GM23338 (cell line): Measurements from ENCODE around the gene KIAA0232. TPM values are rescaled to one million over a fixed set of nuclear protein-coding genes. Genes with fewer than 3 reads are reported as not detected.

Experiments
- ATAC-seq: fragments of 200-7000 bp; cut with Tn5 transposase; 3 replicates; pipeline ENCODE4 v1.9.1; 2020
- DNase-seq: peaks from one replicate; pipeline ENCODE4 v3.0.0-alpha.2; 2015; ENCODE audit warnings: low spot score
- H2AFZ ChIP-seq: fragments of 200-600 bp; sonication (generic); 2 replicates; pipeline ENCODE4 v1.8.0; 2016; ENCODE audit warnings: antibody characterized with exemption, mild to moderate bottlenecking, moderate library complexity
- H3F3A ChIP-seq: fragments of 200-600 bp; sonication (generic); replicated peaks from 2 replicates; pipeline ENCODE4 v1.8.0; 2017; ENCODE audit warnings: antibody characterized with exemption, mixed run types, low read depth
- H3K27ac ChIP-seq: fragments of 200-600 bp; sonication (generic); 2 replicates; pipeline ENCODE4 v1.6.1; 2016; ENCODE audit warnings: low read depth
- H3K27me3 ChIP-seq: fragments of 200-600 bp; sonication (generic); 2 replicates; pipeline ENCODE4 v1.8.0; 2016; ENCODE audit warnings: mild to moderate bottlenecking, mixed run types, moderate library complexity; ENCODE audit not compliant: insufficient read depth
- H3K36me3 ChIP-seq: fragments of 200-600 bp; sonication (generic); 2 replicates; pipeline ENCODE4 v1.8.0; 2016; ENCODE audit warnings: mild to moderate bottlenecking; ENCODE audit not compliant: insufficient read depth
- H3K4me1 ChIP-seq: fragments of 200-600 bp; sonication (generic); 2 replicates; pipeline ENCODE4 v1.8.0; 2016; ENCODE audit warnings: mild to moderate bottlenecking, moderate library complexity; ENCODE audit not compliant: insufficient read depth
- H3K4me2 ChIP-seq: fragments of 200-600 bp; sonication (generic); 2 replicates; pipeline ENCODE4 v1.7.1; 2017; ENCODE audit warnings: mixed run types
- H3K4me3 ChIP-seq: fragments of 200-600 bp; sonication (generic); 2 replicates; pipeline ENCODE4 v1.6.1; 2016; ENCODE audit warnings: mixed run types
- H3K79me2 ChIP-seq: fragments of 200-600 bp; sonication (generic); replicated peaks from 2 replicates; pipeline ENCODE4 v1.8.0; 2017; ENCODE audit warnings: mild to moderate bottlenecking; ENCODE audit not compliant: insufficient read depth
- H3K9me2 ChIP-seq: fragments of 200-600 bp; sonication (generic); 2 replicates; pipeline ENCODE4 v1.8.0; 2017; ENCODE audit not compliant: insufficient read depth
- H4K20me1 ChIP-seq: fragments of 200-600 bp; sonication (generic); replicated peaks from 2 replicates; pipeline ENCODE4 v1.8.0; 2017; ENCODE audit warnings: mild to moderate bottlenecking; ENCODE audit not compliant: insufficient read depth
- H3K27ac Mint-ChIP-seq: 2 replicates; pipeline ENCODE4 v1.8.0; 2020; ENCODE audit warnings: inconsistent platforms, mild to moderate bottlenecking, moderate library complexity, mixed read lengths
- H3K27me3 Mint-ChIP-seq: 3 replicates; pipeline ENCODE4 v1.8.0; 2022; ENCODE audit warnings: low read depth, mild to moderate bottlenecking, moderate library complexity, mixed read lengths, inconsistent platforms; ENCODE audit not compliant: insufficient read depth, poor library complexity
- H3K36me3 Mint-ChIP-seq: 3 replicates; pipeline ENCODE4 v1.8.0; 2021; ENCODE audit warnings: low read depth, mild to moderate bottlenecking, inconsistent platforms, moderate library complexity, mixed read lengths
- H3K4me1 Mint-ChIP-seq: 3 replicates; pipeline ENCODE4 v1.8.0; 2020; ENCODE audit warnings: mild to moderate bottlenecking, inconsistent platforms, mixed read lengths
- H3K4me3 Mint-ChIP-seq: 3 replicates; pipeline ENCODE4 v1.8.0; 2021; ENCODE audit warnings: moderate library complexity, mild to moderate bottlenecking, inconsistent platforms, mixed read lengths
- H3K9me3 Mint-ChIP-seq: 3 replicates; pipeline ENCODE4 v1.8.0; 2020; ENCODE audit warnings: moderate library complexity, mild to moderate bottlenecking, inconsistent platforms, mixed read lengths
- CREB1 ChIP-seq: fragments of 250-450 bp; sonication (Bioruptor Pico); IDR thresholded peaks from 2 replicates; pipeline ENCODE4 v1.5.0; 2020; ENCODE audit warnings: low read depth, mild to moderate bottlenecking, moderate library complexity
- EZH2 ChIP-seq: fragments of 200-600 bp; sonication (generic); IDR thresholded peaks from one replicate; pipeline ENCODE4 v1.8.0; 2017; ENCODE audit warnings: antibody characterized with exemption, mild to moderate bottlenecking, low read depth; ENCODE audit not compliant: unreplicated experiment
- EZH2phosphoT487 ChIP-seq: fragments of 200-600 bp; sonication (generic); IDR thresholded peaks from one replicate; pipeline ENCODE4 v1.8.1; 2018; ENCODE audit warnings: antibody characterized with exemption; ENCODE audit not compliant: unreplicated experiment
- JUNB ChIP-seq: IDR thresholded peaks from one replicate; pipeline ENCODE4 v1.6.1; 2016; ENCODE audit warnings: antibody characterized with exemption; ENCODE audit not compliant: unreplicated experiment
- NANOG ChIP-seq: IDR thresholded peaks from 2 replicates; pipeline ENCODE4 v1.6.1; 2016; ENCODE audit warnings: antibody characterized with exemption, borderline replicate concordance
- POLR2AphosphoS5 ChIP-seq: IDR thresholded peaks from 2 replicates; pipeline ENCODE4 v1.6.1; 2016; ENCODE audit warnings: antibody characterized with exemption, low read depth
- STAT1 ChIP-seq: IDR thresholded peaks from one replicate; pipeline ENCODE4 v1.6.1; 2016; ENCODE audit warnings: antibody characterized with exemption; ENCODE audit not compliant: unreplicated experiment
- ZNF114 ChIP-seq: fragments of 250-450 bp; sonication (Bioruptor Pico); IDR thresholded peaks from 2 replicates; pipeline ENCODE4 v1.5.0; 2020; ENCODE audit warnings: mild to moderate bottlenecking, moderate library complexity
- ZNF331 ChIP-seq: fragments of 250-450 bp; sonication (Bioruptor Pico); IDR thresholded peaks from 2 replicates; pipeline ENCODE4 v1.5.0; 2020; ENCODE audit warnings: low read depth, mild to moderate bottlenecking, moderate library complexity
- polyA plus RNA-seq: library from polyadenylated mRNA; unstranded; fragments of >200 nt; fragmentation: Nextera tagmentation; extraction: Ambion mirVana; gene quantifications from 2 replicates; pipeline ENCODE4 v1.2.1, GENCODE V29; 2016
- total RNA-seq: library from RNA; depleted of rRNA; stranded (reverse); fragments of >200 nt; shearing (Covaris generic); gene quantifications from 2 replicates; pipeline ENCODE4 v1.2.3, GENCODE V29; 2014
- TF ChIP-seq, protein P1 (sequence below), 2 experiments: fragments of 200-600 bp in 1 of 2; sonication (generic) in 1 of 2; conservative IDR thresholded peaks; 2 replicates each; pipeline versions ENCODE4 v1.5.1 to v1.6.1; 2016 to 2017; ENCODE audit warnings: antibody characterized with exemption in 2 of 2, low read depth in 2 of 2, mild to moderate bottlenecking in 2 of 2, moderate library complexity in 1 of 2
- TF ChIP-seq, protein P2 (sequence below): IDR thresholded peaks from one replicate; pipeline ENCODE4 v1.6.1; 2018; ENCODE audit warnings: antibody characterized with exemption; ENCODE audit not compliant: unreplicated experiment
- TF ChIP-seq, protein P3 (sequence below): fragments of 250-450 bp; sonication (Bioruptor Pico); IDR thresholded peaks from 2 replicates; pipeline ENCODE4 v1.5.0; 2020; ENCODE audit warnings: mild to moderate bottlenecking, moderate library complexity
- TF ChIP-seq, protein P4 (sequence below): IDR thresholded peaks from 2 replicates; pipeline ENCODE4 v1.6.1; 2016; ENCODE audit warnings: antibody characterized with exemption

Gene KIAA0232
- total and polyA plus RNA-seq, 2 experiments from 2014 or later = 14.3 to 34.9 TPM

DNA sequence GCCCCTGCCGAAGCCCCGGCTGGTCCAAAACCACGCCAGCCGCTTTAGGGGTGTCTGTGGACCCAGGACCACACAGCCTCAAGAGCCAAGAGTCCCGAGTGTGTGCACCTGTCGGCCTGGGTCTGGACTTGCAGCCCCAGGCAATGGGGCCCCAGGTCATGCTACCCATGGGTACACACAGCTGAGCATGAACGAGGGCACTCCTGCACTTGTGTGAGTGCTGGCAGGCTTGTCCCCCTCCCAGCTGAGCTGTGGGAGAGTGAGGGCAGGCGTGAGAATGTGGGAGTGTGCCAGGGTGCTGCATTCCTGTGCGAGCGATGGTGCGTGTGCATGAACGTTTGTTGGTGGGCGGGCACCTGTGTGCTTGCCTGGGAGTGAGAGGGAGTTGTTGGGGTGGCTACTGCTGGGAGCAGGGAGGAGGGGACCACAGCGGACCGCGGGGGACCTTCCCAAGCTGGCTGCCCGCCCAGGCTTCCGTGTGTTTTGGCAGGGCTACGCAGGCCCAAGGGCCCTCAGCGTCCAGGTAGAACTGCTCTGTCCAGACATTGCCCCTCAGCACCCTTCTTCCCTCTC, 35.7 kb upstream of the KIAA0232 start:
- H3K9me2 ChIP-seq = no peaks in the 10 kb centered on the region
- Mint-ChIP-seq H3K27ac (no peak overlapping the region), H3K4me1 (no peaks in the 10 kb centered on the region), H3K36me3 (no peaks in the 10 kb centered on the region), H3K9me3 (no peaks in the 10 kb centered on the region; the same call in 2 of the 3 replicates), H3K4me3 (no peak overlapping the region), H3K27me3 (no peaks in the 10 kb centered on the region)
- no peaks in the 10 kb centered on the region for H3K36me3 ChIP-seq
- no peak overlapping the region for H3K4me3 ChIP-seq
- H3K27me3 ChIP-seq = no peaks in the 10 kb centered on the region
- DNase-seq (no peak), ATAC-seq (no peak)
- no peak for TF ChIP-seq NANOG
- no peak for TF ChIP-seq ZNF114 (CRISPR knock-in tag)
- TF ChIP-seq JUNB = no peak
- TF ChIP-seq, protein P1, sequence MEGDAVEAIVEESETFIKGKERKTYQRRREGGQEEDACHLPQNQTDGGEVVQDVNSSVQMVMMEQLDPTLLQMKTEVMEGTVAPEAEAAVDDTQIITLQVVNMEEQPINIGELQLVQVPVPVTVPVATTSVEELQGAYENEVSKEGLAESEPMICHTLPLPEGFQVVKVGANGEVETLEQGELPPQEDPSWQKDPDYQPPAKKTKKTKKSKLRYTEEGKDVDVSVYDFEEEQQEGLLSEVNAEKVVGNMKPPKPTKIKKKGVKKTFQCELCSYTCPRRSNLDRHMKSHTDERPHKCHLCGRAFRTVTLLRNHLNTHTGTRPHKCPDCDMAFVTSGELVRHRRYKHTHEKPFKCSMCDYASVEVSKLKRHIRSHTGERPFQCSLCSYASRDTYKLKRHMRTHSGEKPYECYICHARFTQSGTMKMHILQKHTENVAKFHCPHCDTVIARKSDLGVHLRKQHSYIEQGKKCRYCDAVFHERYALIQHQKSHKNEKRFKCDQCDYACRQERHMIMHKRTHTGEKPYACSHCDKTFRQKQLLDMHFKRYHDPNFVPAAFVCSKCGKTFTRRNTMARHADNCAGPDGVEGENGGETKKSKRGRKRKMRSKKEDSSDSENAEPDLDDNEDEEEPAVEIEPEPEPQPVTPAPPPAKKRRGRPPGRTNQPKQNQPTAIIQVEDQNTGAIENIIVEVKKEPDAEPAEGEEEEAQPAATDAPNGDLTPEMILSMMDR (conservative IDR thresholded peaks at IDR 0.05; ENCODE audit: low read depth in 2 of 2) = no peak
- TF ChIP-seq, protein P2, sequence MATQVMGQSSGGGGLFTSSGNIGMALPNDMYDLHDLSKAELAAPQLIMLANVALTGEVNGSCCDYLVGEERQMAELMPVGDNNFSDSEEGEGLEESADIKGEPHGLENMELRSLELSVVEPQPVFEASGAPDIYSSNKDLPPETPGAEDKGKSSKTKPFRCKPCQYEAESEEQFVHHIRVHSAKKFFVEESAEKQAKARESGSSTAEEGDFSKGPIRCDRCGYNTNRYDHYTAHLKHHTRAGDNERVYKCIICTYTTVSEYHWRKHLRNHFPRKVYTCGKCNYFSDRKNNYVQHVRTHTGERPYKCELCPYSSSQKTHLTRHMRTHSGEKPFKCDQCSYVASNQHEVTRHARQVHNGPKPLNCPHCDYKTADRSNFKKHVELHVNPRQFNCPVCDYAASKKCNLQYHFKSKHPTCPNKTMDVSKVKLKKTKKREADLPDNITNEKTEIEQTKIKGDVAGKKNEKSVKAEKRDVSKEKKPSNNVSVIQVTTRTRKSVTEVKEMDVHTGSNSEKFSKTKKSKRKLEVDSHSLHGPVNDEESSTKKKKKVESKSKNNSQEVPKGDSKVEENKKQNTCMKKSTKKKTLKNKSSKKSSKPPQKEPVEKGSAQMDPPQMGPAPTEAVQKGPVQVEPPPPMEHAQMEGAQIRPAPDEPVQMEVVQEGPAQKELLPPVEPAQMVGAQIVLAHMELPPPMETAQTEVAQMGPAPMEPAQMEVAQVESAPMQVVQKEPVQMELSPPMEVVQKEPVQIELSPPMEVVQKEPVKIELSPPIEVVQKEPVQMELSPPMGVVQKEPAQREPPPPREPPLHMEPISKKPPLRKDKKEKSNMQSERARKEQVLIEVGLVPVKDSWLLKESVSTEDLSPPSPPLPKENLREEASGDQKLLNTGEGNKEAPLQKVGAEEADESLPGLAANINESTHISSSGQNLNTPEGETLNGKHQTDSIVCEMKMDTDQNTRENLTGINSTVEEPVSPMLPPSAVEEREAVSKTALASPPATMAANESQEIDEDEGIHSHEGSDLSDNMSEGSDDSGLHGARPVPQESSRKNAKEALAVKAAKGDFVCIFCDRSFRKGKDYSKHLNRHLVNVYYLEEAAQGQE = no peak
- no peak for TF ChIP-seq EZH2phosphoT487
- no peak for TF ChIP-seq ZNF331 (CRISPR knock-in tag)
- TF ChIP-seq, protein P3, sequence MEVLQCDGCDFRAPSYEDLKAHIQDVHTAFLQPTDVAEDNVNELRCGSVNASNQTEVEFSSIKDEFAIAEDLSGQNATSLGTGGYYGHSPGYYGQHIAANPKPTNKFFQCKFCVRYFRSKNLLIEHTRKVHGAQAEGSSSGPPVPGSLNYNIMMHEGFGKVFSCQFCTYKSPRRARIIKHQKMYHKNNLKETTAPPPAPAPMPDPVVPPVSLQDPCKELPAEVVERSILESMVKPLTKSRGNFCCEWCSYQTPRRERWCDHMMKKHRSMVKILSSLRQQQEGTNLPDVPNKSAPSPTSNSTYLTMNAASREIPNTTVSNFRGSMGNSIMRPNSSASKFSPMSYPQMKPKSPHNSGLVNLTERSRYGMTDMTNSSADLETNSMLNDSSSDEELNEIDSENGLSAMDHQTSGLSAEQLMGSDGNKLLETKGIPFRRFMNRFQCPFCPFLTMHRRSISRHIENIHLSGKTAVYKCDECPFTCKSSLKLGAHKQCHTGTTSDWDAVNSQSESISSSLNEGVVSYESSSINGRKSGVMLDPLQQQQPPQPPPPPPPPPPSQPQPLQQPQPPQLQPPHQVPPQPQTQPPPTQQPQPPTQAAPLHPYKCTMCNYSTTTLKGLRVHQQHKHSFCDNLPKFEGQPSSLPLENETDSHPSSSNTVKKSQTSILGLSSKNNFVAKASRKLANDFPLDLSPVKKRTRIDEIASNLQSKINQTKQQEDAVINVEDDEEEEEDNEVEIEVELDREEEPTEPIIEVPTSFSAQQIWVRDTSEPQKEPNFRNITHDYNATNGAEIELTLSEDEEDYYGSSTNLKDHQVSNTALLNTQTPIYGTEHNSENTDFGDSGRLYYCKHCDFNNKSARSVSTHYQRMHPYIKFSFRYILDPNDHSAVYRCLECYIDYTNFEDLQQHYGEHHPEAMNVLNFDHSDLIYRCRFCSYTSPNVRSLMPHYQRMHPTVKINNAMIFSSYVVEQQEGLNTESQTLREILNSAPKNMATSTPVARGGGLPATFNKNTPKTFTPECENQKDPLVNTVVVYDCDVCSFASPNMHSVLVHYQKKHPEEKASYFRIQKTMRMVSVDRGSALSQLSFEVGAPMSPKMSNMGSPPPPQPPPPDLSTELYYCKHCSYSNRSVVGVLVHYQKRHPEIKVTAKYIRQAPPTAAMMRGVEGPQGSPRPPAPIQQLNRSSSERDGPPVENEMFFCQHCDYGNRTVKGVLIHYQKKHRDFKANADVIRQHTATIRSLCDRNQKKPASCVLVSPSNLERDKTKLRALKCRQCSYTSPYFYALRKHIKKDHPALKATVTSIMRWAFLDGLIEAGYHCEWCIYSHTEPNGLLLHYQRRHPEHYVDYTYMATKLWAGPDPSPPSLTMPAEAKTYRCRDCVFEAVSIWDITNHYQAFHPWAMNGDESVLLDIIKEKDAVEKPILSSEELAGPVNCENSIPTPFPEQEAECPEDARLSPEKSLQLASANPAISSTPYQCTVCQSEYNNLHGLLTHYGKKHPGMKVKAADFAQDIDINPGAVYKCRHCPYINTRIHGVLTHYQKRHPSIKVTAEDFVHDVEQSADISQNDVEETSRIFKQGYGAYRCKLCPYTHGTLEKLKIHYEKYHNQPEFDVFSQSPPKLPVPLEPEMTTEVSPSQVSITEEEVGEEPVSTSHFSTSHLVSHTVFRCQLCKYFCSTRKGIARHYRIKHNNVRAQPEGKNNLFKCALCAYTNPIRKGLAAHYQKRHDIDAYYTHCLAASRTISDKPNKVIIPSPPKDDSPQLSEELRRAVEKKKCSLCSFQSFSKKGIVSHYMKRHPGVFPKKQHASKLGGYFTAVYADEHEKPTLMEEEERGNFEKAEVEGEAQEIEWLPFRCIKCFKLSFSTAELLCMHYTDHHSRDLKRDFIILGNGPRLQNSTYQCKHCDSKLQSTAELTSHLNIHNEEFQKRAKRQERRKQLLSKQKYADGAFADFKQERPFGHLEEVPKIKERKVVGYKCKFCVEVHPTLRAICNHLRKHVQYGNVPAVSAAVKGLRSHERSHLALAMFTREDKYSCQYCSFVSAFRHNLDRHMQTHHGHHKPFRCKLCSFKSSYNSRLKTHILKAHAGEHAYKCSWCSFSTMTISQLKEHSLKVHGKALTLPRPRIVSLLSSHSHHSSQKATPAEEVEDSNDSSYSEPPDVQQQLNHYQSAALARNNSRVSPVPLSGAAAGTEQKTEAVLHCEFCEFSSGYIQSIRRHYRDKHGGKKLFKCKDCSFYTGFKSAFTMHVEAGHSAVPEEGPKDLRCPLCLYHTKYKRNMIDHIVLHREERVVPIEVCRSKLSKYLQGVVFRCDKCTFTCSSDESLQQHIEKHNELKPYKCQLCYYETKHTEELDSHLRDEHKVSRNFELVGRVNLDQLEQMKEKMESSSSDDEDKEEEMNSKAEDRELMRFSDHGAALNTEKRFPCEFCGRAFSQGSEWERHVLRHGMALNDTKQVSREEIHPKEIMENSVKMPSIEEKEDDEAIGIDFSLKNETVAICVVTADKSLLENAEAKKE (CRISPR knock-in tag) = no peak
- TF ChIP-seq, protein P4, sequence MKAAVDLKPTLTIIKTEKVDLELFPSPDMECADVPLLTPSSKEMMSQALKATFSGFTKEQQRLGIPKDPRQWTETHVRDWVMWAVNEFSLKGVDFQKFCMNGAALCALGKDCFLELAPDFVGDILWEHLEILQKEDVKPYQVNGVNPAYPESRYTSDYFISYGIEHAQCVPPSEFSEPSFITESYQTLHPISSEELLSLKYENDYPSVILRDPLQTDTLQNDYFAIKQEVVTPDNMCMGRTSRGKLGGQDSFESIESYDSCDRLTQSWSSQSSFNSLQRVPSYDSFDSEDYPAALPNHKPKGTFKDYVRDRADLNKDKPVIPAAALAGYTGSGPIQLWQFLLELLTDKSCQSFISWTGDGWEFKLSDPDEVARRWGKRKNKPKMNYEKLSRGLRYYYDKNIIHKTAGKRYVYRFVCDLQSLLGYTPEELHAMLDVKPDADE = no peak
- no peak for TF ChIP-seq CREB1 (CRISPR knock-in tag)
- TF ChIP-seq STAT1 = no peak
- no peak for TF ChIP-seq EZH2
- TF ChIP-seq POLR2AphosphoS5 = no peak
- H3K27ac ChIP-seq = no peak overlapping the region
- no peaks in the 10 kb centered on the region for H3K4me1 ChIP-seq
- H3K4me2 ChIP-seq = no peak overlapping the region
- H2AFZ ChIP-seq = no peak overlapping the region
- H4K20me1 ChIP-seq = no peaks in the 10 kb centered on the region
- no peaks in the 10 kb centered on the region for H3F3A ChIP-seq
- no peaks in the 10 kb centered on the region for H3K79me2 ChIP-seq
